CD4-positive, alpha-beta T cell (primary cell): ENCODE results near the gene NR2F2. TPM values are rescaled to one million over a fixed set of nuclear protein-coding genes. Genes with fewer than 3 reads are reported as not detected.

ENCODE experiments used
- ATAC-seq: fragments of 200-7000 bp; cut with Tn5 transposase; one replicate; pipeline ENCODE4 v1.10.0; 2022; ENCODE audit warnings: mild to moderate bottlenecking; ENCODE audit not compliant: poor library complexity
- CTCF ChIA-PET: fragments of 350-600 bp; sonication (Branson Sonifier 250); formaldehyde crosslinking; loops from one replicate; lab custom pipeline; 2021; ENCODE audit warnings: antibody characterized with exemption, inconsistent platforms; lab: Charles Lee
- POLR2A ChIA-PET: fragments of 350-600 bp; sonication (Branson Sonifier 250); formaldehyde crosslinking; loops from one replicate; lab custom pipeline; 2021; ENCODE audit warnings: antibody characterized with exemption, inconsistent platforms; lab: Charles Lee
- DNase-seq, 14 experiments: peaks; one replicate each; pipeline ENCODE4 v3.0.0-alpha.2; 2013 to 2020; ENCODE audit warnings: mixed read lengths in 2 of 14
- H3K27ac ChIP-seq, 2 donors: one replicate each; pipeline versions ENCODE4 v1.5.1 to v1.7.0; 2013; ENCODE audit warnings: low read length in 2 of 2, low read depth in 1 of 2, mild to moderate bottlenecking in 1 of 2
- H3K27me3 ChIP-seq, 2 experiments: 1 replicate in 1 of 2; 2 replicates in 1 of 2; pipeline versions ENCODE4 v1.6.1 to v1.7.0; 2013; ENCODE audit warnings: low read length in 2 of 2, control low read depth in 1 of 2, mild to moderate bottlenecking in 1 of 2, moderate library complexity in 1 of 2; ENCODE audit not compliant: insufficient read depth in 2 of 2, control insufficient read depth in 1 of 2
- H3K36me3 ChIP-seq: one replicate; pipeline ENCODE4 v1.6.1; 2013; ENCODE audit warnings: low read length, control low read depth; ENCODE audit not compliant: insufficient read depth
- H3K4me1 ChIP-seq: one replicate; pipeline ENCODE4 v1.6.1; 2013; ENCODE audit warnings: low read length, control low read depth; ENCODE audit not compliant: insufficient read depth
- H3K4me3 ChIP-seq: one replicate; pipeline ENCODE4 v1.5.1; 2013; ENCODE audit warnings: mild to moderate bottlenecking, low read length, moderate library complexity
- H3K9me3 ChIP-seq, 2 experiments: 1 replicate in 1 of 2; 2 replicates in 1 of 2; pipeline versions ENCODE4 v1.6.1 to v1.7.0; 2013; ENCODE audit warnings: low read length in 2 of 2, mild to moderate bottlenecking in 2 of 2, control low read depth in 1 of 2, moderate library complexity in 1 of 2; ENCODE audit not compliant: control insufficient read depth in 1 of 2, insufficient read depth in 1 of 2
- H3K27ac Mint-ChIP-seq: one replicate; pipeline ENCODE4 v1.8.0; 2020; ENCODE audit warnings: mixed read lengths
- H3K27me3 Mint-ChIP-seq: one replicate; pipeline ENCODE4 v1.8.0; 2021; ENCODE audit warnings: mixed read lengths
- H3K36me3 Mint-ChIP-seq: one replicate; pipeline ENCODE4 v1.8.0; 2021; ENCODE audit warnings: low read depth, mixed read lengths
- H3K4me1 Mint-ChIP-seq: one replicate; pipeline ENCODE4 v1.8.0; 2021; ENCODE audit warnings: low read depth, mixed read lengths
- H3K4me3 Mint-ChIP-seq: one replicate; pipeline ENCODE4 v1.8.0; 2020; ENCODE audit warnings: mild to moderate bottlenecking, mixed read lengths
- H3K9me3 Mint-ChIP-seq: one replicate; pipeline ENCODE4 v1.8.0; 2020; ENCODE audit warnings: mixed read lengths
- intact Hi-C, 2 experiments: fragments of 100-400 bp; cut with DNase I in 1 of 2; cut with micrococcal nuclease in 1 of 2; formaldehyde crosslinking; loops; one replicate each; pipeline versions ENCODE4 v1.15.1 to v1.9.0; 2023 to 2025; cut with DNase I, micrococcal nuclease
- total RNA-seq, 174 experiments: library from RNA in 2 of 174; stranded (reverse) in 2 of 174; gene quantifications; one replicate each; pipeline ENCODE4 v1.2.3 and lab custom pipeline; 2021 to 2026
- TF ChIP-seq, protein P1 (sequence below): fragments of 200-600 bp; IDR thresholded peaks from one replicate; pipeline ENCODE4 v1.8.0; 2022; ENCODE audit warnings: antibody characterized with exemption, mild to moderate bottlenecking

The NR2F2 gene
- total RNA-seq, 2 experiments from 2014 or later, result not detected

DNA sequence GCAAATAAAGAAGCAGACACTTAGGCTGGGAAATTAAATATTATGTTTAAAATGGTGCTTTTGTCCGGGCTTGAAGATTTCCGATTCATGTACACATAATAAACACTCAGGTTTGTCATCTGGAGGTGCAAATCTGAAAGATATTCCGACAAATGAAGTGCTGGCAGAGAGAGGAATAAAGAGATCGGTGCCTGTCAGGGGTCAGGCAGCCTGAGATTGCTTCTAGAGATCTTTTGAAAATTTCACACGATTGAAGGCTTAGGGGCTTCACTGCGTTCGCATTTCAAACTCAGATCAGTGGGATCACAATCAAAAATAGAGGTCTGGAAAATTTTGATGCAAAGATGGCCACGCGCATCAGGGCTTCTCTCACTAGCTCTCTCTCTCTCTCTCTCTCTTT lies 33.2 kb downstream of the NR2F2 start:
- TF ChIP-seq, protein P1, sequence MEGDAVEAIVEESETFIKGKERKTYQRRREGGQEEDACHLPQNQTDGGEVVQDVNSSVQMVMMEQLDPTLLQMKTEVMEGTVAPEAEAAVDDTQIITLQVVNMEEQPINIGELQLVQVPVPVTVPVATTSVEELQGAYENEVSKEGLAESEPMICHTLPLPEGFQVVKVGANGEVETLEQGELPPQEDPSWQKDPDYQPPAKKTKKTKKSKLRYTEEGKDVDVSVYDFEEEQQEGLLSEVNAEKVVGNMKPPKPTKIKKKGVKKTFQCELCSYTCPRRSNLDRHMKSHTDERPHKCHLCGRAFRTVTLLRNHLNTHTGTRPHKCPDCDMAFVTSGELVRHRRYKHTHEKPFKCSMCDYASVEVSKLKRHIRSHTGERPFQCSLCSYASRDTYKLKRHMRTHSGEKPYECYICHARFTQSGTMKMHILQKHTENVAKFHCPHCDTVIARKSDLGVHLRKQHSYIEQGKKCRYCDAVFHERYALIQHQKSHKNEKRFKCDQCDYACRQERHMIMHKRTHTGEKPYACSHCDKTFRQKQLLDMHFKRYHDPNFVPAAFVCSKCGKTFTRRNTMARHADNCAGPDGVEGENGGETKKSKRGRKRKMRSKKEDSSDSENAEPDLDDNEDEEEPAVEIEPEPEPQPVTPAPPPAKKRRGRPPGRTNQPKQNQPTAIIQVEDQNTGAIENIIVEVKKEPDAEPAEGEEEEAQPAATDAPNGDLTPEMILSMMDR, result no peak
- no peak for DNase-seq
- ChIA-PET CTCF (no interaction called here), POLR2A (no interaction called here)
- no peak overlapping the region for H3K4me3 ChIP-seq
- Mint-ChIP-seq H3K27me3 (peaks cover 90% of the 10 kb centered on the region), H3K4me3 (no peak overlapping the region), H3K9me3 (peaks cover 5% of the 10 kb centered on the region), H3K27ac (no peak overlapping the region), H3K4me1 (no peaks in the 10 kb centered on the region), H3K36me3 (no peaks in the 10 kb centered on the region)
- H3K36me3 ChIP-seq, result no peaks in the 10 kb centered on the region
- peaks cover 89 to 98% of the 10 kb centered on the region in 2 experiments for H3K27me3 ChIP-seq
- peaks cover 0 to 69% of the 10 kb centered on the region in 2 experiments for H3K9me3 ChIP-seq
- ATAC-seq, result no peak
- H3K27ac ChIP-seq, result no peak overlapping the region
- H3K4me1 ChIP-seq, result peaks cover 5% of the 10 kb centered on the region
- intact Hi-C loops, result no loop called here

DNA sequence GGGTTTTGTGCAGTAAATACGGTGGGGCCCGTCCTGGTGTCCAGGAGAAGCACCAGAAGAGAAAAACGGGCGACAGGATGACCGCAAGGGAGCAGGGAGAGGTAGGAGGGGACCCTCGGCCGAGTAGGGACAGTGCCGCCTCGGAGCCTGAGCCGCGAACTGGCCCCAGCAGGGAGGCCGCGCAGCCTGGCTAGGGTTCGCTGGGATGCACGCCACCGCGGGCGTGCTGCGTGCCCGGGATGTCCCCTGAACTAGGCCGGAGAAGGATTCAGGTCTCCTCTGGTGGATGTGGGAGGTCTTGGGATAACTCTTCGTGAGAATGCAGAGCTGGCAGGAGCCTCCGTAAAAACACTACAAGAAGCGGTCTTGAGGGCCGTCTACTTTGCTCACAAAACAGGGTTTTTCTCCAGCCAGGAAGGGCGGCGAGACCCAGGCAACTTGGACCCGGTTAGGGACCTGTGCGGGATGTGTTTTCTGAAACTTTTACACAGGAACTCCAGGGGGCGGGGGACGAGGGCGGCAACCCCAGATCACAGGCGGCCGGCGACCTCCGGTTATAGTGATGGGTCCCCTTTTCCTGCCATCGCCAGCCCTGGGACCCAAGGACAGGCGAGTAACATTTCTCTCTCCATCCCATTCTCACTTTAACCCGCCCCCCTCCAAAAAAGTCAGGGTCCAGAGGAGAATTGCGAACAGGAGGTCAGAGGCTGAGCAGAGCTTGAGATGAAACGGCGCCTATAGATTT lies 35.5 kb downstream of the NR2F2 start:
- peaks cover 0 to 68% of the 10 kb centered on the region in 2 experiments for H3K9me3 ChIP-seq
- ChIA-PET POLR2A (no interaction called here), CTCF (no interaction called here)
- intact Hi-C loops, result no loop called here
- ATAC-seq (no peak), DNase-seq (no peak)
- H3K4me3 Mint-ChIP-seq, result no peak overlapping the region
- H3K36me3 Mint-ChIP-seq, result no peaks in the 10 kb centered on the region
- no peak overlapping the region for H3K27ac ChIP-seq
- H3K4me1 Mint-ChIP-seq, result no peaks in the 10 kb centered on the region
- peaks cover 95% of the 10 kb centered on the region for H3K27me3 Mint-ChIP-seq
- H3K4me3 ChIP-seq, result no peak overlapping the region
- H3K27me3 ChIP-seq, result peaks cover 86 to 97% of the 10 kb centered on the region in 2 experiments
- no peak overlapping the region for H3K27ac Mint-ChIP-seq
- H3K4me1 ChIP-seq, result no peaks in the 10 kb centered on the region
- TF ChIP-seq, protein P1, result no peak
- no peaks in the 10 kb centered on the region for H3K36me3 ChIP-seq
- H3K9me3 Mint-ChIP-seq, result peaks cover 5% of the 10 kb centered on the region

DNA sequence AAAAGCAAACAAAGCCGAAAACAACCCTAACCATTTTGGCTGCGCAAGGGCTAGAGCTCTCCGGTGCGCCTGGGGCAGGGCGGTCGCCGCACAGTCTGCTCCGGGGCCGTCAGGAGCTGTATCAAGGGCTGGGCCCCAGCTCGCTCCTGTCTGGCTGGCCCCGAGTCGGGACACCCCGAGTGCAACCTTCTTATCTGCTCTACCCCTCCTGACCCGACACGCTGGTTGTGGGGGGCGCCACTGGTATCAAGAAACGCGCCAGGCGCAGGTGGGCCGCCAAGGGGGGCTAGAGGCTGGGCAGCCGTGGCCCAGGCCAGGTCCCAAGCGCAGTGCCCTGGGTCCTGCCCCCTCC lies 36.0 kb downstream of the NR2F2 start:
- H3K9me3 Mint-ChIP-seq, result peaks cover 5% of the 10 kb centered on the region
- intact Hi-C loops, result no loop called here
- DNase-seq, result no peak

More for the DNA sequence above, 36.0 kb downstream of the NR2F2 start:
- ATAC-seq, result no peak
- no peaks in the 10 kb centered on the region for H3K4me1 ChIP-seq
- peaks cover 0 to 64% of the 10 kb centered on the region in 2 experiments for H3K9me3 ChIP-seq
- ChIA-PET CTCF (no interaction called here), POLR2A (no interaction called here)
- H3K27ac Mint-ChIP-seq, result no peak overlapping the region
- H3K4me1 Mint-ChIP-seq, result no peaks in the 10 kb centered on the region
- TF ChIP-seq, protein P1, result no peak
- H3K4me3 ChIP-seq, result no peak overlapping the region
- no peak overlapping the region for H3K4me3 Mint-ChIP-seq
- H3K36me3 Mint-ChIP-seq, result no peaks in the 10 kb centered on the region
- no peak overlapping the region for H3K27ac ChIP-seq
- H3K36me3 ChIP-seq, result no peaks in the 10 kb centered on the region
- peaks cover 94% of the 10 kb centered on the region for H3K27me3 Mint-ChIP-seq
- peaks cover 81 to 93% of the 10 kb centered on the region in 2 experiments for H3K27me3 ChIP-seq
